ENCODE results near the gene SERAC1.

The SERAC1 gene

GRCh38 chr6:158111987-158112386 lies 56.1 kb downstream of the SERAC1 start:
- Histone ChIP-seq H3K27ac (replicated peaks; ENCODE audit: low read length) (no peak overlapping the region), H2BK12ac (ENCODE audit: low read length) (no peak overlapping the region), H3K4me3 (ENCODE audit: low read length in 2 of 2) (no peak overlapping the region), H3K9ac (ENCODE audit: low read depth, low read length, poor library complexity) (no peak overlapping the region), H3K36me3 (replicated peaks in 1 of 2; ENCODE audit: control insufficient read depth in 2 of 2, insufficient read depth in 2 of 2, low read length in 2 of 2) (peaks cover 13 to 67% of the 10 kb centered on the region in 2 donors), H3K79me1 (ENCODE audit: low read depth, low read length) (no peaks in the 10 kb centered on the region), H3K4me2 (ENCODE audit: insufficient read depth, low read length, poor library complexity, severe bottlenecking) (no peak overlapping the region), H3K18ac (ENCODE audit: low read length) (no peak overlapping the region), H3K4ac (ENCODE audit: low read length) (no peak overlapping the region), H2BK15ac (ENCODE audit: low read length) (no peak overlapping the region), H2BK5ac (ENCODE audit: low read length) (no peak overlapping the region), H3K4me1 (ENCODE audit: control insufficient read depth in 2 of 2, insufficient read depth in 1 of 2, low read depth in 1 of 2, low read length in 2 of 2) (peaks cover 0 to 4% of the 10 kb centered on the region in 2 donors), H3K14ac (ENCODE audit: low read length) (no peak overlapping the region), H4K91ac (ENCODE audit: low read depth, low read length, poor library complexity) (no peak overlapping the region), H3K23ac (ENCODE audit: low read depth, low read length, poor library complexity) (no peak overlapping the region), H2AFZ (ENCODE audit: low read length) (no peak overlapping the region), H3K27me3 (ENCODE audit: control insufficient read depth in 3 of 3, insufficient read depth in 3 of 3, low read depth in 1 of 3, low read length in 3 of 3) (no peaks in the 10 kb centered on the region), H4K8ac (ENCODE audit: low read depth, low read length) (no peak overlapping the region), H3K9me3 (replicated peaks in 1 of 2; ENCODE audit: control insufficient read depth in 2 of 2, insufficient read depth in 1 of 2, low read depth in 1 of 2, low read length in 2 of 2) (no peaks in the 10 kb centered on the region), H2BK120ac (ENCODE audit: low read depth, low read length) (no peak overlapping the region), H2AK5ac (ENCODE audit: low read depth, low read length) (no peak overlapping the region)
- no CpG with 5 or more reads among the region's 5 CpGs for WGBS, 2 donors (ENCODE audit: extremely low coverage in 2 of 2, insufficient read length in 2 of 2, insufficient replicate concordance in 1 of 2)
- no peak for DNase-seq (ENCODE audit: low spot score)

- Histone ChIP-seq H3K27ac (replicated peaks; ENCODE audit: low read length) (no peak overlapping the region), H3K9me3 (replicated peaks in 1 of 2; ENCODE audit: control insufficient read depth in 2 of 2, insufficient read depth in 1 of 2, low read depth in 1 of 2, low read length in 2 of 2) (no peaks in the 10 kb centered on the region), H4K91ac (ENCODE audit: low read depth, low read length, poor library complexity) (no peak overlapping the region), H2BK5ac (ENCODE audit: low read length) (no peak overlapping the region), H3K4me3 (ENCODE audit: low read length in 2 of 2) (no peak overlapping the region), H3K36me3 (replicated peaks in 1 of 2; ENCODE audit: control insufficient read depth in 2 of 2, insufficient read depth in 2 of 2, low read length in 2 of 2) (peaks cover 13 to 64% of the 10 kb centered on the region in 2 donors), H2BK12ac (ENCODE audit: low read length) (no peak overlapping the region), H3K4me2 (ENCODE audit: insufficient read depth, low read length, poor library complexity, severe bottlenecking) (no peak overlapping the region), H4K8ac (ENCODE audit: low read depth, low read length) (no peak overlapping the region), H3K4me1 (ENCODE audit: control insufficient read depth in 2 of 2, insufficient read depth in 1 of 2, low read depth in 1 of 2, low read length in 2 of 2) (peaks cover 0 to 4% of the 10 kb centered on the region in 2 donors), H3K14ac (ENCODE audit: low read length) (no peak overlapping the region), H3K18ac (ENCODE audit: low read length) (no peak overlapping the region), H3K79me1 (ENCODE audit: low read depth, low read length) (no peaks in the 10 kb centered on the region), H2AK5ac (ENCODE audit: low read depth, low read length) (no peak overlapping the region), H3K4ac (ENCODE audit: low read length) (no peak overlapping the region), H3K27me3 (ENCODE audit: control insufficient read depth in 3 of 3, insufficient read depth in 3 of 3, low read depth in 1 of 3, low read length in 3 of 3) (no peaks in the 10 kb centered on the region), H2BK15ac (ENCODE audit: low read length) (no peak overlapping the region), H2AFZ (ENCODE audit: low read length) (no peak overlapping the region), H2BK120ac (ENCODE audit: low read depth, low read length) (no peak overlapping the region), H3K9ac (ENCODE audit: low read depth, low read length, poor library complexity) (no peak overlapping the region), H3K23ac (ENCODE audit: low read depth, low read length, poor library complexity) (no peak overlapping the region)
- DNase-seq (ENCODE audit: low spot score) = no peak
- WGBS, 2 donors (ENCODE audit: extremely low coverage in 2 of 2, insufficient read length in 2 of 2, insufficient replicate concordance in 1 of 2) = no CpG with 5 or more reads among the region's 5 CpGs
Observed at GRCh38 chr6:158110986-158111385, 57.1 kb downstream of the SERAC1 start.

- Histone ChIP-seq H4K91ac (ENCODE audit: low read depth, low read length, poor library complexity) (no peak overlapping the region), H3K4ac (ENCODE audit: low read length) (no peak overlapping the region), H2AK5ac (ENCODE audit: low read depth, low read length) (no peak overlapping the region), H2BK15ac (ENCODE audit: low read length) (no peak overlapping the region), H2BK120ac (ENCODE audit: low read depth, low read length) (no peak overlapping the region), H2BK5ac (ENCODE audit: low read length) (no peak overlapping the region), H3K14ac (ENCODE audit: low read length) (no peak overlapping the region), H2BK12ac (ENCODE audit: low read length) (no peak overlapping the region), H4K8ac (ENCODE audit: low read depth, low read length) (no peak overlapping the region), H3K4me2 (ENCODE audit: insufficient read depth, low read length, poor library complexity, severe bottlenecking) (no peak overlapping the region), H3K4me1 (ENCODE audit: control insufficient read depth in 2 of 2, insufficient read depth in 1 of 2, low read depth in 1 of 2, low read length in 2 of 2) (no peaks in the 10 kb centered on the region), H2AFZ (ENCODE audit: low read length) (no peak overlapping the region), H3K36me3 (replicated peaks in 1 of 2; ENCODE audit: control insufficient read depth in 2 of 2, insufficient read depth in 2 of 2, low read length in 2 of 2) (peaks cover 7 to 52% of the 10 kb centered on the region in 2 donors), H3K23ac (ENCODE audit: low read depth, low read length, poor library complexity) (no peak overlapping the region), H3K27me3 (ENCODE audit: control insufficient read depth in 3 of 3, insufficient read depth in 3 of 3, low read depth in 1 of 3, low read length in 3 of 3) (no peaks in the 10 kb centered on the region), H3K79me1 (ENCODE audit: low read depth, low read length) (no peaks in the 10 kb centered on the region), H3K9me3 (replicated peaks in 1 of 2; ENCODE audit: control insufficient read depth in 2 of 2, insufficient read depth in 1 of 2, low read depth in 1 of 2, low read length in 2 of 2) (no peaks in the 10 kb centered on the region), H3K9ac (ENCODE audit: low read depth, low read length, poor library complexity) (no peak overlapping the region), H3K4me3 (ENCODE audit: low read length in 2 of 2) (no peak overlapping the region), H3K18ac (ENCODE audit: low read length) (no peak overlapping the region), H3K27ac (replicated peaks; ENCODE audit: low read length) (no peak overlapping the region)
- DNase-seq (ENCODE audit: low spot score) = no peak
- no CpG with 5 or more reads among the region's 2 CpGs for WGBS, 2 donors (ENCODE audit: extremely low coverage in 2 of 2, insufficient read length in 2 of 2, insufficient replicate concordance in 1 of 2)
Observed at GRCh38 chr6:158109748-158110147, 58.3 kb downstream of the SERAC1 start.

- Histone ChIP-seq H3K4ac (ENCODE audit: low read length) (no peak overlapping the region), H3K4me1 (ENCODE audit: control insufficient read depth in 2 of 2, insufficient read depth in 1 of 2, low read depth in 1 of 2, low read length in 2 of 2) (no peaks in the 10 kb centered on the region), H2BK5ac (ENCODE audit: low read length) (no peak overlapping the region), H3K27ac (replicated peaks; ENCODE audit: low read length) (no peak overlapping the region), H3K27me3 (ENCODE audit: control insufficient read depth in 3 of 3, insufficient read depth in 3 of 3, low read depth in 1 of 3, low read length in 3 of 3) (no peaks in the 10 kb centered on the region), H3K9me3 (replicated peaks in 1 of 2; ENCODE audit: control insufficient read depth in 2 of 2, insufficient read depth in 1 of 2, low read depth in 1 of 2, low read length in 2 of 2) (no peaks in the 10 kb centered on the region), H3K23ac (ENCODE audit: low read depth, low read length, poor library complexity) (no peak overlapping the region), H4K8ac (ENCODE audit: low read depth, low read length) (no peak overlapping the region), H3K4me3 (ENCODE audit: low read length in 2 of 2) (no peak overlapping the region), H2AFZ (ENCODE audit: low read length) (no peak overlapping the region), H3K14ac (ENCODE audit: low read length) (no peak overlapping the region), H4K91ac (ENCODE audit: low read depth, low read length, poor library complexity) (no peak overlapping the region), H2AK5ac (ENCODE audit: low read depth, low read length) (no peak overlapping the region), H3K9ac (ENCODE audit: low read depth, low read length, poor library complexity) (no peak overlapping the region), H2BK12ac (ENCODE audit: low read length) (no peak overlapping the region), H3K36me3 (replicated peaks in 1 of 2; ENCODE audit: control insufficient read depth in 2 of 2, insufficient read depth in 2 of 2, low read length in 2 of 2) (peaks cover under 1 to 5% of the 10 kb centered on the region in 2 donors), H3K18ac (ENCODE audit: low read length) (no peak overlapping the region), H2BK15ac (ENCODE audit: low read length) (no peak overlapping the region), H3K79me1 (ENCODE audit: low read depth, low read length) (no peaks in the 10 kb centered on the region), H2BK120ac (ENCODE audit: low read depth, low read length) (no peak overlapping the region), H3K4me2 (ENCODE audit: insufficient read depth, low read length, poor library complexity, severe bottlenecking) (no peak overlapping the region)
- no CpG with 5 or more reads among the region's 2 CpGs for WGBS, 2 donors (ENCODE audit: extremely low coverage in 2 of 2, insufficient read length in 2 of 2, insufficient replicate concordance in 1 of 2)
- no peak for DNase-seq (ENCODE audit: low spot score)
Observed at GRCh38 chr6:158104696-158105095, 63.4 kb downstream of the SERAC1 start.
